Endothelial cell of umbilical vein (primary cell): ENCODE measurements around the gene IL1RL2. TPM values are rescaled to one million over a fixed set of nuclear protein-coding genes. Genes with fewer than 3 reads are reported as not detected.

Source experiments
- BruUV-seq: library from RNA; stranded (reverse); fragments of 400-500 nt; replicated peaks from 2 replicates; lab custom pipeline; 2021; lab: Mats Ljungman, UMichigan
- CTCF ChIA-PET: fragments of 300-600, 350-600 bp; sonication (Branson Sonifier 250); formaldehyde crosslinking; loops from one replicate; lab custom pipeline; 2021; ENCODE audit warnings: antibody characterized with exemption, inconsistent platforms; lab: Charles Lee
- POLR2A ChIA-PET: fragments of 300-600, 350-600 bp; sonication (Branson Sonifier 250); formaldehyde crosslinking; loops from one replicate; lab custom pipeline; 2021; ENCODE audit warnings: antibody characterized with exemption, inconsistent platforms; lab: Charles Lee
- DNase-seq: peaks from one replicate; pipeline ENCODE4 v3.0.0-alpha.2; 2011; ENCODE audit warnings: low read depth, low spot score
- FAIRE-seq: peaks from 2 replicates; lab custom pipeline; 2011; peaks lifted over from hg19 to GRCh38; lab: Jason Lieb, UNC
- H2AFZ ChIP-seq: 2 replicates; pipeline ENCODE4 v1.6.0; 2012; ENCODE audit warnings: low read depth, low read length, control low read depth, inconsistent platforms
- H3K27ac ChIP-seq: 2 replicates; pipeline ENCODE4 v1.5.1; 2011; ENCODE audit warnings: low read depth, mild to moderate bottlenecking, control low read depth, low read length, moderate library complexity; ENCODE audit not compliant: insufficient read depth
- H3K27me3 ChIP-seq, 2 experiments: 2 replicates each; pipeline versions ENCODE4 v1.6.0 to v1.6.1; 2011; ENCODE audit warnings: low read length in 2 of 2, mixed read lengths in 1 of 2; ENCODE audit not compliant: control insufficient read depth in 2 of 2, insufficient read depth in 2 of 2
- H3K36me3 ChIP-seq, 2 experiments: 2 replicates in 1 of 2; 3 replicates in 1 of 2; pipeline ENCODE4 v1.5.1; 2011; ENCODE audit warnings: low read length in 2 of 2, mild to moderate bottlenecking in 1 of 2, moderate library complexity in 1 of 2; ENCODE audit not compliant: control insufficient read depth in 2 of 2, insufficient read depth in 2 of 2; ENCODE audit errors: extremely low read depth in 1 of 2
- H3K4me1 ChIP-seq: 3 replicates; pipeline ENCODE4 v1.5.1; 2011; ENCODE audit warnings: mild to moderate bottlenecking, low read length; ENCODE audit not compliant: control insufficient read depth, insufficient read depth; ENCODE audit errors: extremely low read depth
- H3K4me2 ChIP-seq: 2 replicates; pipeline ENCODE4 v1.6.1; 2011; ENCODE audit warnings: low read length, control low read depth, mixed read lengths; ENCODE audit not compliant: insufficient read depth
- H3K4me3 ChIP-seq, 3 experiments: fragments of 200-600 bp in 1 of 3; sonication (generic), shearing (Covaris generic) in 1 of 3; replicated peaks in 1 of 3; 2 replicates each; pipeline ENCODE4 v1.5.1; 2011 to 2016; ENCODE audit warnings: control low read depth in 3 of 3, low read length in 3 of 3, mild to moderate bottlenecking in 2 of 3, inconsistent platforms in 1 of 3, low read depth in 1 of 3, moderate library complexity in 1 of 3; ENCODE audit not compliant: insufficient read depth in 1 of 3
- H3K79me2 ChIP-seq: 2 replicates; pipeline ENCODE4 v1.6.0; 2012; ENCODE audit warnings: low read length, inconsistent platforms; ENCODE audit not compliant: control insufficient read depth, insufficient read depth
- H3K9ac ChIP-seq: replicated peaks from 2 replicates; pipeline ENCODE3; 2011; ENCODE audit warnings: low read length, control low read depth; ENCODE audit not compliant: insufficient read depth; ENCODE audit errors: extremely low read depth
- H3K9me1 ChIP-seq: replicated peaks from 3 replicates; pipeline ENCODE4 v1.6.0; 2011; ENCODE audit warnings: mild to moderate bottlenecking, low read length; ENCODE audit not compliant: control insufficient read depth, insufficient read depth; ENCODE audit errors: extremely low read depth
- H3K9me3 ChIP-seq: replicated peaks from 2 replicates; pipeline ENCODE4 v1.5.1; 2012; ENCODE audit warnings: low read length, inconsistent platforms; ENCODE audit not compliant: control insufficient read depth, insufficient read depth
- H4K20me1 ChIP-seq: replicated peaks from 2 replicates; pipeline ENCODE3; 2011; ENCODE audit warnings: mild to moderate bottlenecking, low read length; ENCODE audit not compliant: control insufficient read depth, insufficient read depth; ENCODE audit errors: extremely low read depth
- CTCF ChIP-seq, 2 donors: IDR thresholded peaks; 1 replicate in 1 of 2; 2 replicates in 1 of 2; pipeline ENCODE4 v1.5.1; 2011; ENCODE audit warnings: low read length in 2 of 2, mild to moderate bottlenecking in 2 of 2, moderate library complexity in 2 of 2, control low read depth in 1 of 2, inconsistent platforms in 1 of 2, low read depth in 1 of 2; ENCODE audit not compliant: insufficient read depth in 1 of 2; ENCODE audit errors: extremely low read depth in 1 of 2
- EZH2 ChIP-seq: IDR thresholded peaks from 2 replicates; pipeline ENCODE4 v1.6.1; 2012; ENCODE audit warnings: borderline replicate concordance, low read depth, mild to moderate bottlenecking, moderate library complexity, low read length, inconsistent platforms; ENCODE audit not compliant: severe bottlenecking
- FOS ChIP-seq: IDR thresholded peaks from 2 replicates; pipeline ENCODE4 v1.6.1; 2011; ENCODE audit warnings: mild to moderate bottlenecking, low read length, moderate library complexity, borderline replicate concordance; ENCODE audit not compliant: insufficient read depth
- GATA2 ChIP-seq: IDR thresholded peaks from 2 replicates; pipeline ENCODE4 v1.7.0; 2011; ENCODE audit warnings: low read depth, mild to moderate bottlenecking, moderate library complexity, mixed read lengths, low read length; ENCODE audit not compliant: insufficient read length, insufficient read depth
- JUN ChIP-seq: IDR thresholded peaks from 2 replicates; pipeline ENCODE4 v1.6.1; 2011; ENCODE audit warnings: borderline replicate concordance, low read depth; ENCODE audit not compliant: insufficient read length, insufficient read depth
- MYC ChIP-seq: IDR thresholded peaks from one replicate; pipeline ENCODE4 v1.6.1; 2011; ENCODE audit warnings: mild to moderate bottlenecking, low read depth, low read length
- POLR2A ChIP-seq: IDR thresholded peaks from 2 replicates; pipeline ENCODE4 v1.6.1; 2012; ENCODE audit warnings: low read depth, mild to moderate bottlenecking, control low read depth, low read length
- POLR2AphosphoS5 ChIP-seq: IDR thresholded peaks from 2 replicates; pipeline ENCODE4 v1.6.1; 2012; ENCODE audit warnings: low read depth, mild to moderate bottlenecking, control low read depth, low read length, moderate library complexity; ENCODE audit not compliant: insufficient read depth
- dilution Hi-C: fragments of 300-500 bp; cut with MboI; formaldehyde crosslinking; loops from one replicate; pipeline ENCODE4 v1.15.0; 2019; ENCODE audit warnings: low sequenced_read_pairs; ENCODE audit not compliant: extremely low pct_ligation_motif_present
- intact Hi-C: fragments of 100-400 bp; cut with micrococcal nuclease; formaldehyde crosslinking; loops from one replicate; pipeline ENCODE4 v1.10.0; 2022
- polyA plus RNA-seq, 4 experiments: library from polyadenylated mRNA; depleted of rRNA in 3 of 4; stranded (reverse) in 3 of 4; unstranded in 1 of 4; fragments of >200 nt; gene quantifications; 2 replicates each; pipeline versions ENCODE4 v1.2.1 to v1.2.3, GENCODE V29; 2011 to 2012; ENCODE audit warnings: missing spikeins in 1 of 4
- total RNA-seq: library from RNA; stranded (reverse); gene quantifications from 2 replicates; pipeline ENCODE4 v1.2.3, GENCODE V29; 2021
- TF ChIP-seq, protein P1 (sequence below): IDR thresholded peaks from 2 replicates; pipeline ENCODE4 v1.6.1; 2011; ENCODE audit not compliant: insufficient read depth, insufficient read length

IL1RL2 gene
- total and polyA plus RNA-seq, 2 donors (not counting 3 experiments of a cell fraction or from before 2014, with no cell fraction given), result 0.11 TPM; not detected in 1

GRCh38 chr2:102147935-102148334 is 38.9 kb upstream of the IL1RL2 start:
- H3K9me1 ChIP-seq, result no peaks in the 10 kb centered on the region
- peaks cover 11% of the 10 kb centered on the region for H3K4me1 ChIP-seq
- H3K36me3 ChIP-seq, result no peaks in the 10 kb centered on the region
- intact Hi-C loops, result no loop called here
- no TSS peak for BruUV-seq
- peaks cover 4% of the 10 kb centered on the region for H3K9me3 ChIP-seq
- H3K4me3 ChIP-seq, result no peak overlapping the region
- H3K9ac ChIP-seq, result no peak overlapping the region
- TF ChIP-seq POLR2A, result no peak
- no peaks in the 10 kb centered on the region for H3K27me3 ChIP-seq
- dilution Hi-C loops, result no loop called here
- no peak overlapping the region for H3K4me2 ChIP-seq
- H3K79me2 ChIP-seq, result no peaks in the 10 kb centered on the region
- FAIRE-seq, result no peak
- no peak overlapping the region for H3K27ac ChIP-seq
- ChIA-PET CTCF (interaction anchor here (0.8 to 1.4 kb wide), 4 partner anchors 18 to 128 kb away, joined by 3 to 5 read pairs (median 3); no protein-coding TSS in a partner anchor), POLR2A (no interaction called here)
- no peak overlapping the region for H2AFZ ChIP-seq
- no peaks in the 10 kb centered on the region for H4K20me1 ChIP-seq
- no peak for DNase-seq

DNA sequence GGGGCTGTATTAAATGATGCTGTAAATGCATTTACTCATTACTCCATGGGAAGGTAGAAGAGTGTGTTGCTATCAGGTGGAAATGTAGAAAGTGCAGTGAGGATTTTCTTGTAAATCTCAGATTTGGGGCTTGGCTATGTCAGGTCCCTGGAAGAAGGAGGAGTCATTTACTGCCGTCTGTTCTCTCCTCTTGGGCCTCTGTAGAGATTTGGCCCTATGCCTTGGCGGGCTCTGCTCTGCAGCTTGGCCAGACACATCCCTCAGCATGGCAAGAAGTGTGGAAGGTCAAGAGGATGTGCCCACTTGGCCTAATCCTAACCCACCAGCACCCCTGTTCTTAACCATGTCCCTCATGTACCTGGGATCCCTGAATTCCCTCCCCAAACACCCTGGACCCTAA is 37.6 kb upstream of the IL1RL2 start:
- H3K9me3 ChIP-seq, result peaks cover 4% of the 10 kb centered on the region
- no peak overlapping the region for H3K27ac ChIP-seq
- dilution Hi-C loops, result no loop called here
- no peak overlapping the region for H3K9ac ChIP-seq
- no TSS peak for BruUV-seq
- H3K27me3 ChIP-seq, result no peaks in the 10 kb centered on the region
- H3K4me2 ChIP-seq, result no peak overlapping the region
- ChIA-PET CTCF (interaction anchor here (0.9 to 1.5 kb wide), 5 partner anchors 8 to 129 kb away, joined by 3 to 7 read pairs (median 3); no protein-coding TSS in a partner anchor), POLR2A (no interaction called here)
- intact Hi-C loops, result no loop called here
- H2AFZ ChIP-seq, result no peak overlapping the region
- DNase-seq (no peak), FAIRE-seq (no peak)
- no peak for TF ChIP-seq MYC
- TF ChIP-seq GATA2, result no peak
- no peak for TF ChIP-seq FOS
- TF ChIP-seq EZH2, result no peak
- TF ChIP-seq CTCF (IDR thresholded peaks at IDR 0.05; ENCODE audit: extremely low read depth in 1 of 2, insufficient read depth in 1 of 2, low read depth in 1 of 2, low read length in 2 of 2), result no peak
- TF ChIP-seq, protein P1, sequence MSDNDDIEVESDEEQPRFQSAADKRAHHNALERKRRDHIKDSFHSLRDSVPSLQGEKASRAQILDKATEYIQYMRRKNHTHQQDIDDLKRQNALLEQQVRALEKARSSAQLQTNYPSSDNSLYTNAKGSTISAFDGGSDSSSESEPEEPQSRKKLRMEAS, result no peak
- TF ChIP-seq POLR2AphosphoS5, result no peak
- TF ChIP-seq JUN, result no peak
- no peak for TF ChIP-seq POLR2A
- no peaks in the 10 kb centered on the region for H4K20me1 ChIP-seq
- H3K9me1 ChIP-seq, result no peaks in the 10 kb centered on the region
- no peak overlapping the region for H3K4me3 ChIP-seq
- peaks cover 0 to under 1% of the 10 kb centered on the region in 2 experiments for H3K36me3 ChIP-seq
- H3K4me1 ChIP-seq, result peaks cover 8% of the 10 kb centered on the region
- no peaks in the 10 kb centered on the region for H3K79me2 ChIP-seq
